ENCODE measurements around the gene HOXC13.

DNA sequence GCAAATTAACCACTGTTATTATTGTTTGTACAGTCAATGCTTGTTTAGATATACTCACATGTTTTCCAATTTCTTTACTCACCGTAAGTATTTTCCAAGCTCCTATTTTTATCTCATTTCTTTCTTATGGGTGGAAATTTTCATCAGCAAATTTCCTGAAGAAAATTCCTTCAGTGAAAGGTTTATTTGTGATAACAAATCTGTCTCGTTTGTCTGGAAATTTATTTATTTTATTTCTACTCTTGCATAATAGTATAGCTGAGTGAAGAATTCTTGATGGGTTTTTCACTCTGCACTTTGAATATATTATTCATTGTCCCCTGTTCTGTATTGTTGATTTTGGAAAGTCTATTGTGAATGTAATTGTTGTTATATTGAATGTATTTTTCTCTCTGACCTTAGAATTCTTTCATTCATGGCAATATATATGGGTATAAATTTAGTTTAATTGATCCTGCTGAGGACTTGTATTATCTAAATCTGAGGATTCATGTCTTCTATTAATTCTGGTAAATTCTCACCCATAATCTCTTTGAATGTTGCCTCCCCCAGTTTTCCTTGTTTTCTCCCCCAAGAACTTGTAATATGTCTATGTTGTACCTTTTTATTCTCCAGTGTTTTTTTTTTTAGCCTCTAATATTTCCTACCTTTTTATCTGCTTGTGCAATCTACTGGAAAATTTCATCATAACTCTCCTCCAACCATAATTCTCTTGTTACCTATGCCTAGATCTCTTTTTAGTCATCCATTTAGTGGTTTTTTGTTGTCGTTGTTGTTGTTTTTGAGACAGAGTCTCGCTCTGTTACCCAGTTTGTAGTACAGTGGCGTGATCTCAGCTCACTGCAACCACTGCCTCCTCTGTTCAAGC is 21.6 kb upstream of the HOXC13 start:
- TF ChIP-seq KLF15 (CRISPR knock-in tag; IDR thresholded peaks at IDR 0.05; ENCODE audit: borderline replicate concordance) (no peak), EZH2 (conservative IDR thresholded peaks at IDR 0.05; ENCODE audit: low read depth, low read length) (no peak), FIP1L1 (IDR thresholded peaks at IDR 0.05; ENCODE audit: borderline replicate concordance, insufficient read depth, low read depth, low read length) (no peak), KDM2A (CRISPR knock-in tag; IDR thresholded peaks at IDR 0.05; ENCODE audit: borderline replicate concordance, low read depth) (no peak)
- TF ChIP-seq, protein P1, sequence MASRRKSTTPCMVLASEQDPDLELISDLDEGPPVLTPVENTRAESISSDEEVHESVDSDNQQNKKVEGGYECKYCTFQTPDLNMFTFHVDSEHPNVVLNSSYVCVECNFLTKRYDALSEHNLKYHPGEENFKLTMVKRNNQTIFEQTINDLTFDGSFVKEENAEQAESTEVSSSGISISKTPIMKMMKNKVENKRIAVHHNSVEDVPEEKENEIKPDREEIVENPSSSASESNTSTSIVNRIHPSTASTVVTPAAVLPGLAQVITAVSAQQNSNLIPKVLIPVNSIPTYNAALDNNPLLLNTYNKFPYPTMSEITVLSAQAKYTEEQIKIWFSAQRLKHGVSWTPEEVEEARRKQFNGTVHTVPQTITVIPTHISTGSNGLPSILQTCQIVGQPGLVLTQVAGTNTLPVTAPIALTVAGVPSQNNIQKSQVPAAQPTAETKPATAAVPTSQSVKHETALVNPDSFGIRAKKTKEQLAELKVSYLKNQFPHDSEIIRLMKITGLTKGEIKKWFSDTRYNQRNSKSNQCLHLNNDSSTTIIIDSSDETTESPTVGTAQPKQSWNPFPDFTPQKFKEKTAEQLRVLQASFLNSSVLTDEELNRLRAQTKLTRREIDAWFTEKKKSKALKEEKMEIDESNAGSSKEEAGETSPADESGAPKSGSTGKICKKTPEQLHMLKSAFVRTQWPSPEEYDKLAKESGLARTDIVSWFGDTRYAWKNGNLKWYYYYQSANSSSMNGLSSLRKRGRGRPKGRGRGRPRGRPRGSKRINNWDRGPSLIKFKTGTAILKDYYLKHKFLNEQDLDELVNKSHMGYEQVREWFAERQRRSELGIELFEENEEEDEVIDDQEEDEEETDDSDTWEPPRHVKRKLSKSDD (CRISPR knock-in tag; IDR thresholded peaks at IDR 0.05; ENCODE audit: low read depth): no peak

All from HepG2 (cell line).